HG03520 (cell line): Measurements from ENCODE around the gene THOC3.
A peak's percentile ranks its signal among the peaks of the same experiment; 100 is the strongest.
"Not testable (repeated sequence)": the region's sequence is repeated elsewhere in the genome, so short reads cannot be mapped to it uniquely, and the experiment has no call there.

Experiments used
- ATAC-seq: cut with Tn5 transposase; IDR thresholded peaks from one replicate; pipeline ENCODE4 v1.9.1; 2021; ENCODE audit warnings: mild to moderate bottlenecking, moderate library complexity; ENCODE audit not compliant: unreplicated experiment

THOC3 gene

DNA sequence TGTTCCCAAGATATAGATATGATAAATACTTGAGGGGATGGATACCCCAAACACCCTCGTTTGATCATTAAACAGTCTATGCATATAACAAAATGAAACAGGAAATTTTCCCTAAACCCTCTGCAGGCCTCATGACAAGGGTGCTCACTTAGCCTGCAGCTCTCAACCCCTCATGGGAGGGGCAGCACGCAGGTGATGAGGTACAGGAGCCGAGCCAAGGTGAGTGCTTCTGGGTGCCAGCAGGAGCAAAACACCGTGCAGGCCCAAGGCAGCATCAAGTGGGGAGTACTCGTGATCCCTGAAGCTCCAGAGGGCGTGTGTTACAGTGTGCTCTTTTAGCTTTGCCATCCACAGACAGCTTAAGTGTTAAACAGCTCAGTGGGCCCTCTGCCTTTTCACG, 24.9 kb downstream of the THOC3 start:
- ATAC-seq = not testable (repeated sequence)

DNA sequence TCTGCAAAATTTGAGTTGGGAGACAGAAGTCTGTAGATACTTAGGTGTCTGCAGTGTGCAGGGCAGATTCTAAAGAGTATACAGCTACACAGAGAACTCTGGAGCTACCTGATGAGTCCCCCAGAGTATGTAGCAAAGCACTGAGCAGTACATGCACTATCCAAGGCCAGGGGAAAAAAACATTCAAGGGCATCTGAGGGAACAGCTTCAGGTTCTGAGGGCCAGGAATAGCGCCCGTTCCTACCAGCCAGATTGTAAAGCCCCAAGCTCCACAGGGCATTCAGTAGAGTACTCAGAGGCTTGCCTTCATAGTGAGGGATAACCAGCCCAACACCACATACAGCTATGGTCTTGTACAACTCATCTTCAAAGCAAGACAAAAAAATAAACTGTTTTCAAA, 27.5 kb downstream of the THOC3 start:
- ATAC-seq = not testable (repeated sequence)

DNA sequence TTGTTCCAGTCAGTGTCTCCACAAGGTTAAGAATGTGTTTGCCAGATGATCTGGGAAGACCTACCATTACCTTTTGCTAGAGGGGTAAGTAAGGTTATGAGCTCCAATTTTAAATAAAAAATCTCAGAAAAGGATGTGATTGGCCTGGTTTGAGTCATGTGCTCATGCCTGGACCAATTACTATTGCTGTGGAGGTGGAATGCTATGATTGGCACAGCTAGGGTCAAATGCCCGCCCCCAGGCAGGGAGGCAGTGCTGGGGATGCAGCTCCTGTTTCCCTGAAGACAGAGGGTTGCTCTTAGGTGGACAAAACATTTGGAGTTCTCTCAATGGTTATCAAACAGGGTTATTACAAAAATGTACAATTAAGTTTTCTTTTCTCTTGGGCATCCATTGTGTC, 29.6 kb downstream of the THOC3 start:
- ATAC-seq = not testable (repeated sequence)

DNA sequence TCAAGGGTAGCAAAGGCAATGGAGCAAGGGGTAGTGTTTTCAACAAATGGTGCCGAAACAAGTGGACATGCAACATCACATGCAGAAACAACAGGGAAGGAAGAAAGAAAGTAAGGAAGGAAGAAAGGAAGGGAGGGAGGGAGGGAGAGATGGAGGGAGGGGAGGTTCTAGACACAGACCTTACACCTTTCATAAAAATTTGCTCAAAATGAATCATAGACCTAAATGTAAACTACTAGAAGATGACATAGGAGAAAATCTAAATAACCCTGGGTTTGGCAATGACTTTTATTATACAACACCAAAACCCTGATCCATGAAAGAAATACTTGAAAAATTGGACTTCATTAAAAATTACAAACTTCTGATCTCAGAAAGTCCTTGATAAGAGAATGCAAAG, 39.4 kb downstream of the THOC3 start:
- not testable (repeated sequence) for ATAC-seq

DNA sequence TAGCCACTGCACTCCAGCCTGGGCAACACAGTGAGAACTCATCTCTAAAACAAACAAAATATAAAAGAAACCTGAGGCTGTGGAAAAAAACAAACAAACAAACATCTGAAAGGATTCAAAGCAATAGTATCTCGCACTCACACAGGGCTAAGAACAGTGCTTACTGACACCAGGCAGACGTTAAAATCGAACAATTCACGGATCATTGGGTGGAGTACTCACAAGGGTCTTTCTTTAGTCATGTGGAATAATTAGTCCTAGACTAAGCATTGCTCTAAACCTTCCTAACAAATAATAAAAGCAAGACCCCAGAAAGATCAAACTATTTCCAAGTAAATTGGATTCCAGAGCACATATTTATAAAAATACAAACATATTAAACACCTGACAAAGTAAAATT, 43.0 kb downstream of the THOC3 start:
- not testable (repeated sequence) for ATAC-seq

DNA sequence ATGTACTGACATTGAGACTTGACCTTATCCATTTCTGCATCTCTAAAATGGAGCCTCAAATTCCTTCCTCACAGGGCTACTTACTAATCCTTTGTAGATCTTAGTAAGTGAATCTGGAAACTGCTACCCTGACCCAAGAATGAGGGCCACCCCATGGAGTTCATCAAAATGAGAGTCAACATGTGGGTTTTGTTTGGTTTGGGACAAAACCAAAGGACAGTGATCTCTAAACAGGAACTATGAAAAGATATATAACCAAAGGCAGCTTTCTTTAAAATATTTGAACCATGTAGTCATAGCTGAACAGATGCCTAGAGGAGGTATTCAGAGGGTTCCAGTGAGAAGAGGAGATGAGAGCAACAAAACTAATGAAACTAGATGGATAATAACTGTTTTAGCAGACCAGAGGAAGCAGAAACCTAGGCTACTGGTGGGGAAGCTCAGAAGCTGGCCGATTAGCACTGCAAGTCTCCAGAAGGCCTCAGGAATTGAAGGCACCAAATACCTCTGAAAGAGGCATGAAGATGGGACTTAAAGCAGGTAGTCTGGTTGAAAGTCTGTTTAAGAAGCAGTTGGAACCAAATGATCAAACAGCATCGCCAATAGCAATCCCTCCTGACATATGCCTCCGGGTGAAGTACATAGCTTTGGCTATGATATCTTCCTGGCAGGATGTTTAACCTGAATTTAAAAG, 45.8 kb downstream of the THOC3 start:
- ATAC-seq = no peak

DNA sequence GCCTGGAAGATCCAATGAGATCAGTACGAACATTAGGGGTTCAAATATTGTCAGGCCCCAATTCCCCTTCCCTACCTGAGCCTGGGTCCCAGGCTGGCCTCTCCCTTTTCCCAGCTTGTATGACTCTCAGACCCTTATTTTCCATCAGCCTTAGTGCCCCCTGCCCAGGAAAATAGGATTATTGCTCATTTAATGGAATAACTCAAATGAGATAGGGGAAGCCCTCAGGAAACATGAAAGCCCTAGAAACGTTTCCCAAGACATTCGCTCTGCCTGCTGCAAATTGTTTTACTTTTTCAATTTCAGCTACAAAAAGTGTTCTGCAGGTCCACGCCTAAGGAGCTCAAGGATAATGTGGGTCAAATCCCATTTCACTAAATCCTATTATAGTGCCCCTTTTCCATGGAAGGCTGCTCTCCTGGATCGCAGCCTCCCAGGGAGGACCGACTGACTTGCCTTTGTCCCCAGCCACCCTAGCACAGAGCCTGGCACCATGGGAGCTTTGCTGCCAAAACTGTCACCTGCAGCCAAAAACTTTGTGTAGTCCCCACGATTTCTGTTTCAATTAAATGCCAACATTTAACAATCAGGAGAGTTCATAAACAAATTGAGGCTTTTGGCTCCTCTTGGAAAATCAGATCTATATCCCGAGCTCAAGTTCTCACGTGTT, 46.9 kb downstream of the THOC3 start:
- no peak for ATAC-seq

DNA sequence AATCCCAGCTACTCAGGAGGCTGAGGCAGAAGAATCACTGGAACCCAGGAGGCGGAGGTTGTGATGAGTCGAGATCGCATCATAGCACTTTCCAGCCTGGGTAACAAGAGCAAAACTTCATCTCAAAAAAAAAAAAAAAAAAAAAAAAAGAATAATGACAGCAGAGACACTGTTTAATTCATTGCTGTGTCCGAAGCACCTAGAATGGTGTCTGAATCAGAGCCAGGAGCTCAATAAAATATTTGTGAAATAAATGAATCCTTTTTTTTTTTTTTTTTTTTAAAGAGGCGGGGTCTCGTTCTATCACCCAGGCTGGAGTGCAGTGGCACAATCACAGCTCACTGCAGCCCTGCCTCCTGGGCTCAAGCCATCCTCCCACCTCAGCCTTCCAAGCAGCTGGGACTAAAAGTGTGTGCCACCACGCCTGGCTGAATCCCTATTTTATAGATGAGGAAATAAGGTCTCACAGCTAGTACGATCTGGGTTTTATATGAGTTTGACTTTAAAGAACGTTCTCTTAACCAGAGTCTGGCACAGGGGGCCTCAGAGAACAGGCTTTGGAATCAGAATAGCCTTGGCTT, 47.8 kb downstream of the THOC3 start:
- ATAC-seq = no peak

DNA sequence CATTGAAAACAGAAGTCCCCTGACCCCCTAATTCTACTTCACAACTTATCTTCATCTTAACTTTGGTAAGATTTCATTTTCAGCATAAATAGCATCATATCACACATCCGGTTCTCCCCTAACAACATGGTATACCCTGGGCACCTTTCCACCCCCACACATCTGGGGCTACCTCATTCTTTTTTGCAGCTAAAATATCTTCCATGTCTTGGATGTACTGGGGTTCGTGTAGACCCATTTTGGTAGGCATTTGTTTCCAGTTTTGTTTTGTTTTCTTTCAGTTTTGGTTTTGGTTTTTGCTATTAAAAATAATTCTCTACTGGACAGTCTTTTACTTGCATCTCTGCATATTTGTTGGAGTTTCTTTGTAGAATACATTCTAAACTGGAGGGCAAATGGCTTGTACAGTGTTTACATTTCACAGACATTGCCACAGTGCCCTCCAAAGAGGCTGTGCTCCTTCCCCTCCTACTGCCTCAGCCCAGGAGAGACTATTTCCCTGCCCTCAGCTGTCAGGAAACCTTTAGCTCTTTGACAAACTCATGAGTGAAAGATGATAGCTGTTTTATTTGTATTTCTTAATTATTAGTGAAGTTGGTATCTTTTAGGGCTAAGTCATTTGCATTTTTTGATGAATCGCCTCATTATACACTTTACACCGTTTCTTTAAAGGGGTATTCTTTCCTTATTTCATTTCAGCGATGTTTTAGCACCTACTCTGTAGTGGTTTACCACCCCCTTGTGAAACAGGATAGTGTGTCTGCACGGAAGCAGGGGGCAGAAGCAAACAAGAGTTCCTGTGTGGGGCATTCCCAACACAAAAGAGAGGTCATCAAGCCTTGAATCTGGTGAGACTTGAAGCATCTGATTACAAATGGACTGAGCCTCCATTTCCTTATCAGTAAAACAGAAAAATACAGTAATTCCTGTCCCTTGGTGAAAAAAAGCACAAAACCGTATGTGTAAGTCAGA, 52.8 kb downstream of the THOC3 start:
- peak; percentile 46 for ATAC-seq

DNA sequence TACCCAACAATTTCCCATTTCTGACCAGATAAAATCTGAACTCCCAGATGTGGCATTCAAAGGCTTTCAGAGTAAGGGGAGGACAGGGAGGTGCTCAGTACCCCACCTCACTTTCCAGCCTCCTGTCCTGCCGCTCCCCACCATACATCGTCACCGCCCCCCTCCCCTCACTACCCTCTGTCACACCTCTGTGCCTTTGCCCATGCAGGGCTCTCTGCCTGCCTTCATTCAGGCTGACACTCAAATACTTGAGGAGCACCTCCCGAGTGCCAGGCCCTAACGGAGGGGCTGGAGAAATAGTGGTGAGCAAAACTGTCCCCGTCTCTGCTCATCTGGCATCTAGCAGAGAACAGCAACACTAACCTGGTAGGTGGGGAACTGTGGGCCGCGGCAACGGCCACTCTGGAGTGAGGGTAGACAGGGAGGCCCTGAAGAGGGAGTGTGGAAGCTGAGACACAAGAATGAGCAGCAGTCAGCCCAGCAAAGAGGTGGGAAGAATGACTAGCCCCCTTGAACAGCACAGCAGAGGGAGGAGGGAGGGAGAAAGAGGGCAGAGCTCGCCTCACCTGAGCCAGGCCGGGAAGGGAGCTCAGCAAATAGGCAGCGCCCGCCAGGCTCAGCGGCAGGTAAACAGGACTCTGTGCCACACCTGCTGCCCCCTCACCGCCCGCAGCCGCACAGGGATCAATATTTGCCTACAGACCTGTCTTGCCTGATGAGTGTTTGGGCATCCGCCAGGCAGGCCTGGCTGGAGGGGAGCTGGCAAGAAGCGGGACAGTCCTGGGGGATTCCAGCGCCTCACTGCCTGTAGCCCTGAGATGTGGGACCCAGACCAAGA, 54.1 kb downstream of the THOC3 start:
- ATAC-seq = not testable (repeated sequence)

DNA sequence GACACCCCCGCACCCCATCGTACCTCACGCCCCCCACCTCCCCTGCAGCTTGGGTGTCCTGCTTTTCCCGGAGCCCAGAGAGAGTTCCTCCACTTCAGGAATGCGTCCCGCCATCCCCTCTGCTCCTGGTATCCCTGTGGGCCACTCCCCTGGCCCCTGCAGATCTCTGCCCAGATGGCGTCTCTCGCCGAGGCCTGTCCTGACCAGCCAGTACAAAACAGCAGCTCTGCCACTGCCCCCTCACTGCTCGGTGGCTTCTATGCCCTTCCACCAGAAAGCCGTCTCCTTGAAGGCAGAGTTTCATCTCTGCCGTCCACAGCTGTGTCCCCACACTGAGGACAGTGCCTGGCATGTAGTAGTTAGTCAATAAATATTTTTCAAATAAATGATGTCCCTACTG, 58.0 kb downstream of the THOC3 start:
- ATAC-seq = not testable (repeated sequence)
